Fibroblast of upper back skin (primary cell): ENCODE results near the gene FRK.
"Not testable (repeated sequence)": the region's sequence is repeated elsewhere in the genome, so short reads cannot be mapped to it uniquely, and the experiment has no call there.

Source experiments
- DNase-seq: peaks from one replicate; pipeline ENCODE4 v3.0.0-alpha.2; 2013

FRK gene

GRCh38 chr6:116060572-116061283 is at the start of gene FRK:
Gene FRK, minus strand, starts transcription at chr6:116060891. Its CDS starts 580 bp downstream, at chr6:116060311.
- peak; percentile 34 for DNase-seq

GRCh38 chr6:116108836-116109235 is 48.1 kb upstream of the FRK start:
- DNase-seq, result no peak

- peak; percentile 27 for DNase-seq
Observed at GRCh38 chr6:116106146-116106545, 45.5 kb upstream of the FRK start.

- DNase-seq, result no peak
Observed at GRCh38 chr6:116105247-116105646, 44.6 kb upstream of the FRK start.

GRCh38 chr6:116104636-116105035 is 43.9 kb upstream of the FRK start:
- no peak for DNase-seq

GRCh38 chr6:116102873-116103272 is 42.2 kb upstream of the FRK start:
- no peak for DNase-seq

GRCh38 chr6:116101790-116102189 is 41.1 kb upstream of the FRK start:
- no peak for DNase-seq

GRCh38 chr6:116101302-116101718 is 40.6 kb upstream of the FRK start:
- DNase-seq, result no peak

GRCh38 chr6:116100419-116101301 is 40.0 kb upstream of the FRK start, which contains the start of gene NT5DC1:
Gene NT5DC1, plus strand, starts transcription at chr6:116100853. Its CDS starts 78 bp downstream, at chr6:116100931.
- DNase-seq, result peak; percentile 61

- no peak for DNase-seq
Observed at GRCh38 chr6:116099036-116099435, 38.3 kb upstream of the FRK start.

- no peak for DNase-seq
Observed at GRCh38 chr6:116096979-116097816, 36.5 kb upstream of the FRK start.

GRCh38 chr6:116096048-116096759 is 35.5 kb upstream of the FRK start:
- DNase-seq, result not testable (repeated sequence)

GRCh38 chr6:116094041-116094440 is 33.4 kb upstream of the FRK start:
- no peak for DNase-seq

GRCh38 chr6:116090251-116090650 is 29.6 kb upstream of the FRK start:
- no peak for DNase-seq

GRCh38 chr6:116088946-116089345 is 28.3 kb upstream of the FRK start:
- DNase-seq, result no peak

- DNase-seq, result peak; percentile 60
Observed at GRCh38 chr6:116087437-116088027, 26.8 kb upstream of the FRK start.

GRCh38 chr6:116084284-116084683 is 23.6 kb upstream of the FRK start:
- no peak for DNase-seq

GRCh38 chr6:116083052-116083451 is 22.4 kb upstream of the FRK start:
- no peak for DNase-seq

GRCh38 chr6:116078945-116079344 is 18.3 kb upstream of the FRK start:
- DNase-seq, result no peak

GRCh38 chr6:116078522-116078921 is 17.8 kb upstream of the FRK start:
- no peak for DNase-seq

- no peak for DNase-seq
Observed at GRCh38 chr6:116074732-116075390, 14.2 kb upstream of the FRK start.
